Brain microvascular endothelial cell (primary cell): ENCODE data around the gene PHC1.

Source experiments
- DNase-seq: peaks from one replicate; pipeline ENCODE4 v3.0.0-alpha.2; 2020
- H3K27ac ChIP-seq: fragments of 250-450 bp; sonication (Bioruptor Pico); 2 replicates; pipeline ENCODE4 v1.5.1; 2020; ENCODE audit warnings: mild to moderate bottlenecking, moderate library complexity
- H3K27me3 ChIP-seq: fragments of 250-450 bp; sonication (Bioruptor Pico); replicated peaks from 2 replicates; pipeline ENCODE4 v1.5.1; 2020; ENCODE audit warnings: mild to moderate bottlenecking
- H3K36me3 ChIP-seq: fragments of 250-450 bp; sonication (Bioruptor Pico); replicated peaks from 2 replicates; pipeline ENCODE4 v1.5.1; 2020; ENCODE audit warnings: mild to moderate bottlenecking
- H3K4me3 ChIP-seq: 2 replicates; pipeline ENCODE4 v1.5.1; 2011; ENCODE audit warnings: low read depth, mild to moderate bottlenecking, control low read depth, low read length, moderate library complexity
- CTCF ChIP-seq: IDR thresholded peaks from 2 replicates; pipeline ENCODE4 v1.5.1; 2011; ENCODE audit warnings: low read depth, mild to moderate bottlenecking, moderate library complexity, low read length, control low read depth, inconsistent platforms; ENCODE audit errors: missing control alignments
- in situ Hi-C: cut with HindIII; loops from 2 replicates; pipeline ENCODE4 v1.10.0; 2017; ENCODE audit warnings: low sequenced_read_pairs, low pct_ligation_motif_present

PHC1 gene

DNA sequence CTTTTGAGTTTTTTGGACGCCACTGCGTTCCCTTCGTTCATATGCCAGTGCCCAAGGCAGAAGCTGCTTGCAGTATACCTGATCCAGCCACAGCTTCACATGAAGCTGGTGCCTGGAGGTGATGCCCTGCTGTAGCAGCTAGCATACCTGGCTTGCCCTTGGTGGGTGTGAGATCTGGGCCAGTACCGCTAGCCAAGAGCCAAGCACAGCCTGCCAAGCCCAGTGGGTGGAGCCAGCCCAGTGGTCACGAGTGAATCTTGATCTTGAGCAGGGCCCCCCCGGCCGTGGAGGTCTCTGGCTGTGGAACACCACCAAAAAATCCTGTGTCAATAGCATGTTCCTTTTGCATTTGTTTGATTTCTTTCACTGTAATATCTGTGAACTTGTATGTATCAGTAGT, 42.5 kb downstream of the PHC1 start:
- Histone ChIP-seq H3K36me3 (no peaks in the 10 kb centered on the region), H3K4me3 (no peak overlapping the region), H3K27ac (no peak overlapping the region), H3K27me3 (no peaks in the 10 kb centered on the region)
- in situ Hi-C loops, result no loop called here
- no peak for DNase-seq
- TF ChIP-seq CTCF, result no peak

GRCh38 chr12:8957561-8957960, 43.3 kb downstream of the PHC1 start:
- no peak overlapping the region for H3K27ac ChIP-seq
- H3K36me3 ChIP-seq, result no peaks in the 10 kb centered on the region
- DNase-seq, result no peak
- no peak for TF ChIP-seq CTCF
- in situ Hi-C loops, result no loop called here
- H3K27me3 ChIP-seq, result no peaks in the 10 kb centered on the region
- H3K4me3 ChIP-seq, result no peak overlapping the region

GRCh38 chr12:8958066-8958465, 43.8 kb downstream of the PHC1 start:
- Histone ChIP-seq H3K4me3 (no peak overlapping the region), H3K27me3 (no peaks in the 10 kb centered on the region), H3K36me3 (no peaks in the 10 kb centered on the region), H3K27ac (no peak overlapping the region)
- in situ Hi-C loops, result no loop called here
- no peak for DNase-seq
- TF ChIP-seq CTCF, result no peak

DNA sequence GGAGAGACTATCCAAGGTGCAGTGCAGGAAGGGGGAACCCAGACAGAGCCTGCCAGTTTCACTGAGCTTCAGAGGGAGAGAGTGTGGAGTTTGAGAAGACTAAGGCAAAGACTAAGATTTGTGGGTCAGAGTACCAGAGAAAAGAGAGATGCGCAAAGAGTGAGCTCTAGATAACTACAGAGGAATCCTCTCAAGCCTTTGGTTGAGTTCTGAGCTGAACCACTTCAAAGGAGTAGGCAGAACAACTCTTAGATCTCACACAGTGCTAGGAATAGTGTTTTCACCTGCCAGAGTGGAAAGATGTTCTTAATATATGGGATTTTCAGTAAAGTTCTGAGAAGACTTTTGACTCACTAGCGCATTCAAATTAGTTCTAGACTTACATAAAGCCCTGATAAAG, 45.9 kb downstream of the PHC1 start:
- H3K27ac ChIP-seq, result no peak overlapping the region
- no peaks in the 10 kb centered on the region for H3K36me3 ChIP-seq
- no peak for TF ChIP-seq CTCF
- no peak overlapping the region for H3K4me3 ChIP-seq
- no peak for DNase-seq
- in situ Hi-C loops, result no loop called here
- H3K27me3 ChIP-seq, result no peaks in the 10 kb centered on the region

- TF ChIP-seq CTCF, result no peak
- Histone ChIP-seq H3K27ac (no peak overlapping the region), H3K27me3 (no peaks in the 10 kb centered on the region), H3K4me3 (no peak overlapping the region), H3K36me3 (no peaks in the 10 kb centered on the region)
- in situ Hi-C loops, result no loop called here
- DNase-seq, result no peak
Measured at GRCh38 chr12:8968761-8969160, 54.5 kb downstream of the PHC1 start.

GRCh38 chr12:8969861-8970411, 55.6 kb downstream of the PHC1 start:
- Histone ChIP-seq H3K27ac (no peak overlapping the region), H3K4me3 (no peak overlapping the region), H3K36me3 (no peaks in the 10 kb centered on the region), H3K27me3 (no peaks in the 10 kb centered on the region)
- no peak for DNase-seq
- in situ Hi-C loops, result no loop called here
- TF ChIP-seq CTCF, result no peak
